Effector memory CD8-positive, alpha-beta T cell (primary cell): ENCODE measurements around the gene PAXIP1.
A peak's percentile ranks its signal among the peaks of the same experiment; 100 is the strongest.
"Not testable (repeated sequence)": the region's sequence is repeated elsewhere in the genome, so short reads cannot be mapped to it uniquely, and the experiment has no call there.

ENCODE experiments used
- ATAC-seq: fragments of 150-1000 bp; cut with Tn5 transposase; replicated peaks from 2 replicates; pipeline ENCODE4 v1.10.0; 2021; ENCODE audit warnings: mild to moderate bottlenecking, moderate library complexity
- DNase-seq, 3 experiments: peaks; one replicate each; pipeline ENCODE4 v3.0.0; 2021
- H3K27ac Mint-ChIP-seq, 2 donors: one replicate each; pipeline ENCODE4 v1.8.0; 2022; ENCODE audit warnings: mild to moderate bottlenecking in 2 of 2, mixed read lengths in 2 of 2, moderate library complexity in 2 of 2
- H3K27me3 Mint-ChIP-seq, 2 donors: one replicate each; pipeline ENCODE4 v1.8.0; 2022; ENCODE audit warnings: mixed read lengths in 2 of 2
- H3K36me3 Mint-ChIP-seq: one replicate; pipeline ENCODE4 v1.8.0; 2022; ENCODE audit warnings: mild to moderate bottlenecking, moderate library complexity, mixed read lengths; ENCODE audit not compliant: insufficient read depth
- H3K4me1 Mint-ChIP-seq, 2 donors: one replicate each; pipeline ENCODE4 v1.8.0; 2022; ENCODE audit warnings: low read depth in 2 of 2, mixed read lengths in 2 of 2
- H3K4me3 Mint-ChIP-seq, 2 donors: one replicate each; pipeline ENCODE4 v1.8.0; 2022; ENCODE audit warnings: mild to moderate bottlenecking in 2 of 2, mixed read lengths in 2 of 2, moderate library complexity in 2 of 2
- H3K9me3 Mint-ChIP-seq, 2 donors: one replicate each; pipeline ENCODE4 v1.8.0; 2022; ENCODE audit warnings: mixed read lengths in 2 of 2

Gene PAXIP1

GRCh38 chr7:154950960-154951359 lies 52.0 kb downstream of the PAXIP1 start:
- Mint-ChIP-seq H3K4me1 (no peaks in the 10 kb centered on the region), H3K4me3 (no peak overlapping the region), H3K9me3 (no peaks in the 10 kb centered on the region), H3K27ac (no peak overlapping the region), H3K36me3 (peaks cover 48% of the 10 kb centered on the region), H3K27me3 (no peaks in the 10 kb centered on the region)
- no peak for DNase-seq
- ATAC-seq = no peak

GRCh38 chr7:154947604-154948003 lies 55.3 kb downstream of the PAXIP1 start:
- H3K9me3 Mint-ChIP-seq = no peaks in the 10 kb centered on the region
- DNase-seq (no peak), ATAC-seq (no peak)
- peaks cover 71% of the 10 kb centered on the region for H3K36me3 Mint-ChIP-seq
- H3K4me1 Mint-ChIP-seq = no peaks in the 10 kb centered on the region
- no peak overlapping the region for H3K27ac Mint-ChIP-seq
- H3K27me3 Mint-ChIP-seq = no peaks in the 10 kb centered on the region
- H3K4me3 Mint-ChIP-seq = no peak overlapping the region

- no peak for DNase-seq
- Mint-ChIP-seq H3K36me3 (peaks cover 74% of the 10 kb centered on the region), H3K4me1 (no peaks in the 10 kb centered on the region), H3K27ac (no peak overlapping the region), H3K4me3 (no peak overlapping the region), H3K9me3 (no peaks in the 10 kb centered on the region), H3K27me3 (no peaks in the 10 kb centered on the region)
- ATAC-seq = no peak
Measured at GRCh38 chr7:154946166-154946565, 56.8 kb downstream of the PAXIP1 start.

GRCh38 chr7:154943906-154944305 lies 59.0 kb downstream of the PAXIP1 start:
- DNase-seq (no peak), ATAC-seq (no peak)
- no peak overlapping the region for H3K4me3 Mint-ChIP-seq
- H3K27me3 Mint-ChIP-seq = no peaks in the 10 kb centered on the region
- H3K9me3 Mint-ChIP-seq = no peaks in the 10 kb centered on the region
- H3K36me3 Mint-ChIP-seq = peaks cover 59% of the 10 kb centered on the region
- H3K27ac Mint-ChIP-seq = no peak overlapping the region
- peaks cover 0 to 6% of the 10 kb centered on the region in 2 donors for H3K4me1 Mint-ChIP-seq

GRCh38 chr7:154942691-154943090 lies 60.2 kb downstream of the PAXIP1 start:
- ATAC-seq = no peak
- H3K27me3 Mint-ChIP-seq = no peaks in the 10 kb centered on the region
- no peak overlapping the region for H3K4me3 Mint-ChIP-seq
- H3K36me3 Mint-ChIP-seq = peaks cover 47% of the 10 kb centered on the region
- H3K9me3 Mint-ChIP-seq = no peaks in the 10 kb centered on the region
- H3K27ac Mint-ChIP-seq = peak overlapping the region in 1 of 2 donors; percentile 59
- H3K4me1 Mint-ChIP-seq = peaks cover 3 to 6% of the 10 kb centered on the region in 2 donors
- DNase-seq = no peak

GRCh38 chr7:154937837-154938236 lies 65.1 kb downstream of the PAXIP1 start:
- ATAC-seq (no peak), DNase-seq (no peak)
- no peaks in the 10 kb centered on the region for H3K9me3 Mint-ChIP-seq
- H3K36me3 Mint-ChIP-seq = peaks cover 3% of the 10 kb centered on the region
- H3K27ac Mint-ChIP-seq = no peak overlapping the region
- no peaks in the 10 kb centered on the region for H3K27me3 Mint-ChIP-seq
- H3K4me1 Mint-ChIP-seq = peaks cover 3 to 11% of the 10 kb centered on the region in 2 donors
- H3K4me3 Mint-ChIP-seq = no peak overlapping the region

GRCh38 chr7:154934353-154934952 lies 68.5 kb downstream of the PAXIP1 start:
- not testable (repeated sequence) for DNase-seq, H3K27me3 Mint-ChIP-seq

GRCh38 chr7:154931906-154932305 lies 71.0 kb downstream of the PAXIP1 start:
- peak overlapping the region in 1 of 2 donors; percentile 38 for H3K27ac Mint-ChIP-seq
- peaks cover 14 to 44% of the 10 kb centered on the region in 2 donors for H3K4me1 Mint-ChIP-seq
- H3K9me3 Mint-ChIP-seq = no peaks in the 10 kb centered on the region
- no peaks in the 10 kb centered on the region for H3K27me3 Mint-ChIP-seq
- H3K36me3 Mint-ChIP-seq = peaks cover 5% of the 10 kb centered on the region
- no peak for ATAC-seq
- no peak for DNase-seq
- no peak overlapping the region for H3K4me3 Mint-ChIP-seq

More at GRCh38 chr7:154934353-154934952, 68.5 kb downstream of the PAXIP1 start:
- H3K4me3 Mint-ChIP-seq, H3K9me3 Mint-ChIP-seq, ATAC-seq, H3K36me3 Mint-ChIP-seq, H3K27ac Mint-ChIP-seq: not testable (repeated sequence)
- peaks cover 7 to 26% of the 10 kb centered on the region in 2 donors for H3K4me1 Mint-ChIP-seq

GRCh38 chr7:154929006-154929726 lies 73.8 kb downstream of the PAXIP1 start:
- ATAC-seq (no peak), DNase-seq (no peak)
- no peaks in the 10 kb centered on the region for H3K9me3 Mint-ChIP-seq
- peak overlapping the region; percentile 96 to 98 for H3K4me3 Mint-ChIP-seq
- peaks cover 5% of the 10 kb centered on the region for H3K36me3 Mint-ChIP-seq
- peaks cover 14 to 39% of the 10 kb centered on the region in 2 donors for H3K4me1 Mint-ChIP-seq
- peak overlapping the region; percentile 98 to 100 for H3K27ac Mint-ChIP-seq
- no peaks in the 10 kb centered on the region for H3K27me3 Mint-ChIP-seq

GRCh38 chr7:154928136-154929005 lies 74.6 kb downstream of the PAXIP1 start:
- Mint-ChIP-seq H3K36me3 (peaks cover 5% of the 10 kb centered on the region), H3K4me1 (peaks cover 14 to 39% of the 10 kb centered on the region in 2 donors), H3K27me3 (no peaks in the 10 kb centered on the region), H3K9me3 (no peaks in the 10 kb centered on the region), H3K4me3 (peak overlapping the region; percentile 96 to 98), H3K27ac (peak overlapping the region; percentile 98 to 100)
- DNase-seq (peak; percentile 45 to 48 (median 46)), ATAC-seq (peak; percentile 79)

GRCh38 chr7:154927624-154928125 lies 75.2 kb downstream of the PAXIP1 start:
- DNase-seq (peak; percentile 70 to 78 (median 78)), ATAC-seq (peak; percentile 68)
- Mint-ChIP-seq H3K36me3 (peaks cover 5% of the 10 kb centered on the region), H3K4me1 (peaks cover 14 to 39% of the 10 kb centered on the region in 2 donors), H3K27ac (peak overlapping the region; percentile 98 to 100), H3K4me3 (peak overlapping the region; percentile 96 to 98), H3K27me3 (no peaks in the 10 kb centered on the region), H3K9me3 (no peaks in the 10 kb centered on the region)

- not testable (repeated sequence) for H3K4me3 Mint-ChIP-seq, H3K9me3 Mint-ChIP-seq, H3K36me3 Mint-ChIP-seq, ATAC-seq, DNase-seq, H3K27ac Mint-ChIP-seq, H3K27me3 Mint-ChIP-seq, H3K4me1 Mint-ChIP-seq
Measured at GRCh38 chr7:154922472-154922871, 80.5 kb downstream of the PAXIP1 start.
